Heart right ventricle (tissue), 16 donors: ENCODE data around the gene NTRK2. TPM values are rescaled to one million over a fixed set of nuclear protein-coding genes. Genes with fewer than 3 reads are reported as not detected.

ENCODE experiments used
- ATAC-seq, 8 donors: fragments of 200-7000 bp; cut with Tn5 transposase; one replicate each; pipeline ENCODE4 v1.9.1; 2020; ENCODE audit warnings: mild to moderate bottlenecking in 8 of 8, moderate library complexity in 8 of 8, moderate number of reproducible peaks in 1 of 8
- DNase-seq, 2 donors: peaks; one replicate each; pipeline ENCODE4 v3.0.0-alpha.2; 2020
- H3K27ac ChIP-seq, 10 donors: fragments of 200-600 bp; sonication (generic) in 2 of 10; one replicate each; pipeline versions ENCODE4 v1.5.0 to v1.8.0; 2020 to 2022; ENCODE audit warnings: mild to moderate bottlenecking in 3 of 10
- H3K27me3 ChIP-seq, 7 donors: fragments of 200-600 bp; one replicate each; pipeline ENCODE4 v1.8.0; 2021 to 2022; ENCODE audit warnings: mild to moderate bottlenecking in 2 of 7
- H3K36me3 ChIP-seq, 9 donors: fragments of 200-600 bp; sonication (generic) in 1 of 9; one replicate each; pipeline versions ENCODE4 v1.5.0 to v1.8.0; 2020 to 2022; ENCODE audit warnings: mild to moderate bottlenecking in 2 of 9
- H3K4me1 ChIP-seq, 9 donors: fragments of 200-600 bp; sonication (generic) in 1 of 9; one replicate each; pipeline versions ENCODE4 v1.5.0 to v1.8.0; 2020 to 2022; ENCODE audit warnings: mild to moderate bottlenecking in 4 of 9
- H3K4me3 ChIP-seq, 10 donors: fragments of 200-600 bp; sonication (generic) in 2 of 10; one replicate each; pipeline versions ENCODE4 v1.5.0 to v1.8.0; 2020 to 2022; ENCODE audit warnings: mild to moderate bottlenecking in 7 of 10, moderate library complexity in 2 of 10
- H3K9me3 ChIP-seq, 11 donors: fragments of 200-600 bp in 10 of 11; sonication (generic) in 2 of 11; one replicate each; pipeline versions ENCODE4 v1.5.0 to v1.8.0; 2013 to 2022; ENCODE audit warnings: mild to moderate bottlenecking in 2 of 11, control low read depth in 1 of 11, moderate library complexity in 1 of 11
- CTCF ChIP-seq, 9 donors: fragments of 200-600 bp; sonication (generic) in 2 of 9; IDR thresholded peaks; one replicate each; pipeline versions ENCODE4 v1.5.0 to v1.8.0; 2021 to 2022; ENCODE audit warnings: antibody characterized with exemption in 9 of 9, mild to moderate bottlenecking in 5 of 9, moderate library complexity in 1 of 9
- WGBS, 2 donors: extraction: QIAGEN DNeasy Blood & Tissue Kit; methylation state at CpG; one replicate each; pipeline ENCODE4 v1.1.7; 2013; ENCODE audit warnings: inconsistent platforms in 1 of 2; 5-methylcytosine and 5-hydroxymethylcytosine counted together
- intact Hi-C, 10 donors: fragments of 100-400 bp; cut with DNase I; formaldehyde crosslinking; loops; one replicate each; pipeline versions ENCODE4 v1.11.1 to v1.14.2; 2022
- polyA plus RNA-seq, 2 donors: library from polyadenylated mRNA; stranded (reverse); fragments of 200-250 nt; gene quantifications; one replicate each; pipeline ENCODE4 v1.2.3, GENCODE V29; 2013
- total RNA-seq, 10 donors: library from RNA; stranded (reverse); fragmentation: NEBNext Ultra II Directional in 3 of 10; extraction: Animal tissue kit (Norgen Biotek cat#: 25700) in 3 of 10; gene quantifications; one replicate each; pipeline versions ENCODE4 v1.2.1 to v1.2.4, GENCODE V29; 2021 to 2023
- donor health status: Arrhythmogenic right ventricular cardiomyopathy.
- donor health status: ischemic (EF 13 %, LVEDD 7.1; RV severe dilation, severe dysfunction).
- donor health status: healthy with polysubstance abuse.
- donor health status: DM: no; HTN: yes; CAD: no.
- donor health status: DM: no; HTN: no; CAD: no.
- donor health status: ischemic (EF 25% LVEDD 6.9; RV normal size, moderate dysfunction).
- donor health status: ischemic (EF 25% LVEDD 5.7; RV mildly dilated, moderate dysfunction).
- donor health status: healthy.
- donor health status: DM: yes; HTN: yes; CAD: no.
- donor health status: Ischemic cardiomyopathy.
- donor health status: ischemic (EF 35%, LVEDD 5.7; RV mildly dilated, moderate dysfunction).
- donor health status: nonischemic (EF 11% LVEDD 7.7; RV severe dilation, severe dysfunction).
- donor health status: DM: yes; HTN: yes; CAD: no.
- donor health status: PGD.
- donor health status: ischemic (EF 29% LVEDD 5.4; RV normal size, mild dysfunction).
- donor health status: nonischemic (EF 23%, LVEDD 6.1; RV moderate dilation, normal function).

NTRK2 gene
- total and polyA plus RNA-seq, 12 donors = 1.8 to 7.7 (median 3.0) TPM

- no peak for TF ChIP-seq CTCF (IDR thresholded peaks at IDR 0.05)
- no peak overlapping the region for H3K4me3 ChIP-seq
- no peak overlapping the region for H3K27ac ChIP-seq
- no peaks in the 10 kb centered on the region for H3K27me3 ChIP-seq
- 72 to 74% methylated on average over 3 of the region's 3 CpGs for WGBS, 2 donors
- intact Hi-C loops = loop anchor here in 1 of 10 donors (10.0 kb wide), 1 partner anchor 57 kb away; no protein-coding TSS in a partner anchor
- DNase-seq (no peak), ATAC-seq (no peak)
- no peaks in the 10 kb centered on the region for H3K4me1 ChIP-seq
- H3K9me3 ChIP-seq = no peaks in the 10 kb centered on the region
- H3K36me3 ChIP-seq = no peaks in the 10 kb centered on the region
Measured at GRCh38 chr9:84937581-84937980, 268.1 kb downstream of the NTRK2 start.

GRCh38 chr9:84939774-84940173 is 270.2 kb downstream of the NTRK2 start:
- H3K36me3 ChIP-seq = no peaks in the 10 kb centered on the region
- no peak for TF ChIP-seq CTCF (IDR thresholded peaks at IDR 0.05)
- 90 to 96% methylated on average over 3 of the region's 3 CpGs for WGBS, 2 donors
- H3K27me3 ChIP-seq = no peaks in the 10 kb centered on the region
- H3K4me1 ChIP-seq = no peaks in the 10 kb centered on the region
- H3K27ac ChIP-seq = no peak overlapping the region
- no peak overlapping the region for H3K4me3 ChIP-seq
- intact Hi-C loops = loop anchor here in 2 of 10 donors (10.0 kb wide), 2 partner anchors 55 to 85 kb away; no protein-coding TSS in a partner anchor
- no peaks in the 10 kb centered on the region for H3K9me3 ChIP-seq
- DNase-seq = no peak
- no peak for ATAC-seq

GRCh38 chr9:84940294-84940693 is 270.8 kb downstream of the NTRK2 start:
- no peak for DNase-seq
- Histone ChIP-seq H3K27me3 (no peaks in the 10 kb centered on the region), H3K4me3 (no peak overlapping the region), H3K9me3 (no peaks in the 10 kb centered on the region), H3K36me3 (no peaks in the 10 kb centered on the region), H3K27ac (no peak overlapping the region), H3K4me1 (no peaks in the 10 kb centered on the region)
- 85 to 90% methylated on average over 2 of the region's 2 CpGs for WGBS, 2 donors
- TF ChIP-seq CTCF (IDR thresholded peaks at IDR 0.05) = no peak
- no peak for ATAC-seq
- intact Hi-C loops = loop anchor here in 1 of 10 donors (10.0 kb wide), 1 partner anchor 85 kb away; no protein-coding TSS in a partner anchor

GRCh38 chr9:84941792-84942191 is 272.3 kb downstream of the NTRK2 start:
- peaks cover 0 to 12% (median 0%) of the 10 kb centered on the region in 9 donors for H3K4me1 ChIP-seq
- H3K9me3 ChIP-seq = no peaks in the 10 kb centered on the region
- H3K27ac ChIP-seq = no peak overlapping the region
- no peak overlapping the region for H3K4me3 ChIP-seq
- no peaks in the 10 kb centered on the region for H3K36me3 ChIP-seq
- ATAC-seq (no peak), DNase-seq (no peak)
- no peaks in the 10 kb centered on the region for H3K27me3 ChIP-seq
- no peak for TF ChIP-seq CTCF (IDR thresholded peaks at IDR 0.05)
- intact Hi-C loops = loop anchor here in 1 of 10 donors (10.0 kb wide), 1 partner anchor 87 kb away; no protein-coding TSS in a partner anchor
